ENCODE data around the gene STRN4. TPM values are rescaled to one million over a fixed set of nuclear protein-coding genes. Genes with fewer than 3 reads are reported as not detected.

STRN4 gene
- total and polyA plus RNA-seq, 9 of the 15 experiments (the other 6 are each of a cell fraction or from before 2014, with no cell fraction given) = 0.62 to 83.7 (median 36.9) TPM

GRCh38 chr19:46713781-46714443 lies 32.3 kb downstream of the STRN4 start (continued):
- TF ChIP-seq GATAD2B (IDR thresholded peaks at IDR 0.05; ENCODE audit: borderline replicate concordance) (no peak), SUPT5H (IDR thresholded peaks at IDR 0.05) (peak; percentile 42), FOXJ2 (tag; IDR thresholded peaks at IDR 0.05) (peak; percentile 57; the same call in 1 of the 2 replicates), POLR2B (IDR thresholded peaks at IDR 0.05; ENCODE audit: low read depth, partially characterized antibody) (peak; percentile 26), HIVEP1 (CRISPR knock-in tag; IDR thresholded peaks at IDR 0.05) (no peak), CHAMP1 (IDR thresholded peaks at IDR 0.05) (no peak), SMC3 (conservative IDR thresholded peaks at IDR 0.05; ENCODE audit: insufficient read depth, low read depth, low read length) (no peak), ZBTB40 (IDR thresholded peaks at IDR 0.05) (peak; percentile 39), ZBTB40 (CRISPR knock-in tag; IDR thresholded peaks at IDR 0.05) (no peak), ZKSCAN8 (CRISPR knock-in tag; IDR thresholded peaks at IDR 0.05) (no peak), FOXK2 (conservative IDR thresholded peaks at IDR 0.05 in 1 of 2, IDR thresholded peaks at IDR 0.05 in 1 of 2; ENCODE audit: low read depth in 2 of 2) (no peak), SPI1 (IDR thresholded peaks at IDR 0.05; ENCODE audit: borderline replicate concordance, low read depth, low read length) (peak; percentile 27; the same call in 1 of the 2 replicates), PHF8 (IDR thresholded peaks at IDR 0.05; ENCODE audit: borderline replicate concordance, low read length) (0 out of 2 replicates have a peak, but pooled peaks have one; percentile 26), FOXA3 (CRISPR knock-in tag; conservative IDR thresholded peaks at IDR 0.05 in 1 of 2, IDR thresholded peaks at IDR 0.05 in 1 of 2) (no peak), HDAC1 (IDR thresholded peaks at IDR 0.05) (0 out of 4 replicates have a peak, but pooled peaks of 1 of the 2 experiments have one; percentile 15), HNRNPLL (IDR thresholded peaks at IDR 0.05; ENCODE audit: low read depth, low read length, poor library complexity, severe bottlenecking) (no peak), CBFA2T2 (conservative IDR thresholded peaks at IDR 0.05) (no peak)
